ENCODE data around the gene MICB. TPM values are rescaled to one million over a fixed set of nuclear protein-coding genes. Genes with fewer than 3 reads are reported as not detected.
"Not testable (repeated sequence)": the region's sequence is repeated elsewhere in the genome, so short reads cannot be mapped to it uniquely, and the experiment has no call there.

The MICB gene
- total RNA-seq, 1 donor from 2014 or later: 13.0 TPM

DNA sequence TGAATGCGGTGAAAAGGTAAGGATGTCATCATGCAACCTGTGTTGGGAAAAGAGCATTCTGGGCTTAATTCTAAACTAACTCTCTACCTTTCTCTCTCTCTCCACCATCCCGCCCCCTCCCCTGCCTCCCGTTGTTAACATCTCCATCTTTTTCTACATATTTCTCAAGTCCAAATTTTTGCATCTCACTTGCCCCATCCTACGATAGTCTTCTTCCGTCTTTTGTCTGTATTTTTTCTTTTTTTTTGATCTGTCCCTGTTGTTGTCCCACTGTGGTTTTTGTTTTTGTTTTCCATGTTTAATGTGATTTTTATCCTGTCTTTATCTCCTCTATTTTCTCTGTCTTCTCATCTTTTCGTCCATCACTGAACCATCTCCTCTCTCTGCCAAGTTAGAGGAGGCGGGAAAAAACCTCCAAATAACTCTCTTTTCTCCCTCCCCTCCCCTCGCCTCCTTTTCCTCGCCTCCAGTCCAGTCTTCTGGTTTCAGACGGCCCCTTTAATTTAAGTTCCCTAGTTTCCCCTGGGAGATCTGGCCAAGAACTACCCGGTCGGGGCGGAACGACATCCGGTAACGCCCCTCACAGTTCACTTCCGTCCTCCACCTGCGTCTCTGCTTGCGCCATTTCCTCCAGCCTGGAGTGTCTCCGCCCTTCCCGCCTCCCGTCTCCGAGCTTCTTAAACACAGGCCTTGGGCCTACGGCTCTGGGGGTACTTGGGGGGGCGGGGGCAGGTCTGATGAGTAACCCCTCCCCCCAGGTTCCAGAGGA is 49.2 kb downstream of the MICB start, which contains the start of gene NFKBIL1:
Gene NFKBIL1 (plus strand): TSS at position 651 of the 769 bp plus-strand sequence. CDS start 87 bp downstream, at position 738.
- TF ChIP-seq, protein P1, sequence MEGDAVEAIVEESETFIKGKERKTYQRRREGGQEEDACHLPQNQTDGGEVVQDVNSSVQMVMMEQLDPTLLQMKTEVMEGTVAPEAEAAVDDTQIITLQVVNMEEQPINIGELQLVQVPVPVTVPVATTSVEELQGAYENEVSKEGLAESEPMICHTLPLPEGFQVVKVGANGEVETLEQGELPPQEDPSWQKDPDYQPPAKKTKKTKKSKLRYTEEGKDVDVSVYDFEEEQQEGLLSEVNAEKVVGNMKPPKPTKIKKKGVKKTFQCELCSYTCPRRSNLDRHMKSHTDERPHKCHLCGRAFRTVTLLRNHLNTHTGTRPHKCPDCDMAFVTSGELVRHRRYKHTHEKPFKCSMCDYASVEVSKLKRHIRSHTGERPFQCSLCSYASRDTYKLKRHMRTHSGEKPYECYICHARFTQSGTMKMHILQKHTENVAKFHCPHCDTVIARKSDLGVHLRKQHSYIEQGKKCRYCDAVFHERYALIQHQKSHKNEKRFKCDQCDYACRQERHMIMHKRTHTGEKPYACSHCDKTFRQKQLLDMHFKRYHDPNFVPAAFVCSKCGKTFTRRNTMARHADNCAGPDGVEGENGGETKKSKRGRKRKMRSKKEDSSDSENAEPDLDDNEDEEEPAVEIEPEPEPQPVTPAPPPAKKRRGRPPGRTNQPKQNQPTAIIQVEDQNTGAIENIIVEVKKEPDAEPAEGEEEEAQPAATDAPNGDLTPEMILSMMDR (conservative IDR thresholded peaks at IDR 0.05; ENCODE audit: low read depth, low read length): no peak

GRCh38 chr6:31547727-31548543 is 50.0 kb downstream of the MICB start:
- H3K4me3 ChIP-seq (ENCODE audit: low read depth, low read length): peak overlapping the region; percentile 65
- DNase-seq (ENCODE audit: low read depth): no peak
- TF ChIP-seq, protein P1 (conservative IDR thresholded peaks at IDR 0.05; ENCODE audit: low read depth, low read length): no peak

More for the DNA sequence above, 49.2 kb downstream of the MICB start, which contains the start of gene NFKBIL1:
- H3K4me3 ChIP-seq (ENCODE audit: low read depth, low read length): peak within 1 kb of the TSS; percentile 65
- peak; percentile 78 for DNase-seq (ENCODE audit: low read depth)

DNA sequence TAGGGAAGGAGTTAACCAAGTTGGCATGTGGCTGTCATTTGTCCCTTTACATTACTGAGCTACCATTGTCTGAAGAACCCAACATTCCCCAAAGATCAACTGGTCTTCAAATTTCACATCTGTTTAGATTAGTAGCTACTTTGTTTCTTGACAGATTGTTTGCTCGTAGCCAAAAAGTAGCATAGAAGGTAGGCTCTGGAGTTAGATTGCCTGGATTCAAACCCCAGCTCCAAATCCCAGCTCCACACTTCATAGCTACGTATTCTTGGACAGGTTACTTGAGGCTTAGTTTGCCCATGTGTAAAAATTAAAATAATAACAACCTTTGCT is 50.6 kb downstream of the MICB start:
- TF ChIP-seq, protein P1 (conservative IDR thresholded peaks at IDR 0.05; ENCODE audit: low read depth, low read length): no peak
- H3K4me3 ChIP-seq (ENCODE audit: low read depth, low read length): peak overlapping the region; percentile 65
- no peak for DNase-seq (ENCODE audit: low read depth)

DNA sequence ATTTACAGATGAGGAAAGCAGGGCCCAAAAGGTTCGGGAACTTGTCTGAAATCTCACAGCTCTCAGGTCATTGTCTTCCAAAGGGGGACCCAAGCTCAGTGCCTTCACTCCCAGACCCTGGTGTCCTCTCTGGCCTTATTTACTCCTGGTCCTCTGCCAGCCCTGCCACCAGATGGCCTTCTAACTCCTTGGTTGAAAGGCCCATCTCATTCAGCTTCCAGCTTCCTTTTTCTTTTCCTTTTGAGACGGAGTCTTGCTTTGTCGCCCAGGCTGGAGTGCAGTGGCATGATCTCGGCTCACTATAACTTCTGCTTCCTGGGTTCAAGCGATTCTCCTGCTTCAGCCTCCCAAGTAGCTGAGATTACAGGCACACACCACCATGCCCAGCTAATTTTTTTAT is 53.4 kb downstream of the MICB start:
- DNase-seq (ENCODE audit: low read depth); H3K4me3 ChIP-seq (ENCODE audit: low read depth, low read length): not testable (repeated sequence)
- TF ChIP-seq, protein P1 (conservative IDR thresholded peaks at IDR 0.05; ENCODE audit: low read depth, low read length): peak; percentile 71

- no peak for DNase-seq (ENCODE audit: low read depth)
- H3K4me3 ChIP-seq (ENCODE audit: low read depth, low read length): no peak overlapping the region
- TF ChIP-seq, protein P1 (conservative IDR thresholded peaks at IDR 0.05; ENCODE audit: low read depth, low read length): no peak
These were observed 58.4 kb downstream of the MICB start for GRCh38 chr6:31556307-31556706.

DNA sequence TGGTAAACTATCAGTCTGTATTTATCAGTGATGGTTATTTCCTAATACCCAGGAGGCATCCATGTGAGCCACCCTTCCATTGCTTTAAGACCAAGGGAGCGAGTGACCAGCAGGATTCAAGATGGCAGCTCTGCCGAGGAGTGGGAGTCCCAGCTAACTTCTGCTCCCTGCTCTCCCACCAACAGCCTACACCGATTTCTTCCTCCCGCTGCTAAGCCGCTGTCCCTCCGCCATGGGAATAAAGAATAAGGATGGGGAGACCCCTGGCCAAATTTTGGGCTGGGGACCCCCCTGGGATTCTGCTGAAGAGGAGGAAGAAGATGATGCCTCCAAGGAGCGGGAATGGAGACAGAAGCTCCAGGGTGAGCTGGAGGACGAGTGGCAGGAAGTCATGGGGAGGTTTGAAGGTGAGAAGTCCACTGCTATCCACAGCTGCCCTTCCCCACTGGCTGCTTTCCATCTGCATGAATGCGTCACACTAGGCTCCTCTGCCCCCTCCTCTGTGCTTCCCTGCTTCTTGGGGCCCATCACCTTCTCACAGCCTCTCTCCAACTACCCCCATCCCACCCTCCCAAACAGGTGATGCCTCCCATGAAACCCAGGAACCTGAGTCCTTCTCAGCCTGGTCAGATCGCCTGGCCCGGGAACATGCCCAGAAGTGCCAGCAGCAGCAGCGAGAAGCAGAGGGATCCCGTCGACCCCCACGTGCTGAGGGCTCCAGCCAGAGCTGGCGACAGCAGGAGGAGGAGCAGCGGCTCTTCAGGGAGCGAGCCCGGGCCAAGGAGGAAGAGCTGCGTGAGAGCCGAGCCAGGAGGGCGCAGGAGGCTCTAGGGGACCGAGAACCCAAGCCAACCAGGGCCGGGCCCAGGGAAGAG is 59.7 kb downstream of the MICB start:
- H3K4me3 ChIP-seq (ENCODE audit: low read depth, low read length): no peak overlapping the region
- DNase-seq (ENCODE audit: low read depth): no peak
- TF ChIP-seq, protein P1 (conservative IDR thresholded peaks at IDR 0.05; ENCODE audit: low read depth, low read length): no peak
